Ishikawa (cell line): ENCODE data around the gene SCAF8.

Experiments
- CEBPB ChIP-seq: IDR thresholded peaks from 2 replicates; pipeline ENCODE4 v1.6.1; 2012
- CREB1 ChIP-seq: IDR thresholded peaks from 2 replicates; pipeline ENCODE4 v1.6.1; 2012; ENCODE audit warnings: low read depth
- EGR1 ChIP-seq: IDR thresholded peaks from 2 replicates; pipeline ENCODE4 v1.6.1; 2012
- EP300 ChIP-seq: IDR thresholded peaks from 2 replicates; pipeline ENCODE4 v1.6.1; 2012; ENCODE audit warnings: borderline replicate concordance
- FOXM1 ChIP-seq: IDR thresholded peaks from 2 replicates; pipeline ENCODE4 v1.6.1; 2012; ENCODE audit warnings: low read depth, borderline replicate concordance
- NFIC ChIP-seq: IDR thresholded peaks from 2 replicates; pipeline ENCODE4 v1.6.1; 2012
- RAD21 ChIP-seq: IDR thresholded peaks from 2 replicates; pipeline ENCODE4 v1.6.1; 2012; ENCODE audit warnings: low read depth
- TAF1 ChIP-seq: IDR thresholded peaks from 2 replicates; pipeline ENCODE4 v1.6.1; 2012; ENCODE audit warnings: low read depth, mild to moderate bottlenecking
- TCF12 ChIP-seq: IDR thresholded peaks from 2 replicates; pipeline ENCODE4 v1.6.1; 2012; ENCODE audit warnings: low read depth
- TEAD4 ChIP-seq: IDR thresholded peaks from 2 replicates; pipeline ENCODE4 v1.6.1; 2012
- YY1 ChIP-seq: IDR thresholded peaks from 2 replicates; pipeline ENCODE4 v1.6.1; 2012; ENCODE audit warnings: low read depth
- ZBTB7A ChIP-seq: IDR thresholded peaks from 2 replicates; pipeline ENCODE4 v1.6.1; 2012; ENCODE audit warnings: low read depth
- TF ChIP-seq, protein P1 (sequence below): IDR thresholded peaks from 2 replicates; pipeline ENCODE4 v1.6.1; 2012
- TF ChIP-seq, protein P2 (sequence below): IDR thresholded peaks from 2 replicates; pipeline ENCODE4 v1.6.1; 2012; ENCODE audit warnings: low read depth, mild to moderate bottlenecking
- TF ChIP-seq, protein P3 (sequence below): IDR thresholded peaks from 2 replicates; pipeline ENCODE4 v1.6.1; 2012

Gene SCAF8

DNA sequence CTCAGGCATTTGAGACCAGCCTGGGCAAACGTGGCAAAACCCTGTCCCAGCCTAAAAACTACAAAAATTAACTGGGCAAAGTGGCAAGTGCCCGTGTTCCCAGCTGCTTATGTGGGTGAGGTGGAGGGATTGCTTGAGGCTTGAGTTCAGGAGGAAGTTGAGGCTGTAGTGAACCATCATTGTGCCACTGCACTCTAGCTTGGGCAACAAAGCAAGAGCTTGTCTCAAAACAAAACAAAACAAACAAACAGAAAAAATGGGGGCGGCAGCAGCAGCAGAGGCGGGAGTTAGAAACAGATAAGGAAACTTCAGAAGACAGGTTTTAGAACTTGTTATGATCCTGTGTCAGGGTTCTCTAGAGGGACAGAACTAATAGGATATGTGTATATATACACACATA, 49.0 kb downstream of the SCAF8 start:
- no peak for TF ChIP-seq NFIC
- TF ChIP-seq TAF1: no peak
- TF ChIP-seq, protein P1, sequence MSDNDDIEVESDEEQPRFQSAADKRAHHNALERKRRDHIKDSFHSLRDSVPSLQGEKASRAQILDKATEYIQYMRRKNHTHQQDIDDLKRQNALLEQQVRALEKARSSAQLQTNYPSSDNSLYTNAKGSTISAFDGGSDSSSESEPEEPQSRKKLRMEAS: no peak
- TF ChIP-seq YY1: no peak
- TF ChIP-seq, protein P2, sequence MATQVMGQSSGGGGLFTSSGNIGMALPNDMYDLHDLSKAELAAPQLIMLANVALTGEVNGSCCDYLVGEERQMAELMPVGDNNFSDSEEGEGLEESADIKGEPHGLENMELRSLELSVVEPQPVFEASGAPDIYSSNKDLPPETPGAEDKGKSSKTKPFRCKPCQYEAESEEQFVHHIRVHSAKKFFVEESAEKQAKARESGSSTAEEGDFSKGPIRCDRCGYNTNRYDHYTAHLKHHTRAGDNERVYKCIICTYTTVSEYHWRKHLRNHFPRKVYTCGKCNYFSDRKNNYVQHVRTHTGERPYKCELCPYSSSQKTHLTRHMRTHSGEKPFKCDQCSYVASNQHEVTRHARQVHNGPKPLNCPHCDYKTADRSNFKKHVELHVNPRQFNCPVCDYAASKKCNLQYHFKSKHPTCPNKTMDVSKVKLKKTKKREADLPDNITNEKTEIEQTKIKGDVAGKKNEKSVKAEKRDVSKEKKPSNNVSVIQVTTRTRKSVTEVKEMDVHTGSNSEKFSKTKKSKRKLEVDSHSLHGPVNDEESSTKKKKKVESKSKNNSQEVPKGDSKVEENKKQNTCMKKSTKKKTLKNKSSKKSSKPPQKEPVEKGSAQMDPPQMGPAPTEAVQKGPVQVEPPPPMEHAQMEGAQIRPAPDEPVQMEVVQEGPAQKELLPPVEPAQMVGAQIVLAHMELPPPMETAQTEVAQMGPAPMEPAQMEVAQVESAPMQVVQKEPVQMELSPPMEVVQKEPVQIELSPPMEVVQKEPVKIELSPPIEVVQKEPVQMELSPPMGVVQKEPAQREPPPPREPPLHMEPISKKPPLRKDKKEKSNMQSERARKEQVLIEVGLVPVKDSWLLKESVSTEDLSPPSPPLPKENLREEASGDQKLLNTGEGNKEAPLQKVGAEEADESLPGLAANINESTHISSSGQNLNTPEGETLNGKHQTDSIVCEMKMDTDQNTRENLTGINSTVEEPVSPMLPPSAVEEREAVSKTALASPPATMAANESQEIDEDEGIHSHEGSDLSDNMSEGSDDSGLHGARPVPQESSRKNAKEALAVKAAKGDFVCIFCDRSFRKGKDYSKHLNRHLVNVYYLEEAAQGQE: no peak
- no peak for TF ChIP-seq RAD21
- TF ChIP-seq EP300: no peak
- TF ChIP-seq CEBPB: no peak
- TF ChIP-seq FOXM1: no peak
- TF ChIP-seq, protein P3, sequence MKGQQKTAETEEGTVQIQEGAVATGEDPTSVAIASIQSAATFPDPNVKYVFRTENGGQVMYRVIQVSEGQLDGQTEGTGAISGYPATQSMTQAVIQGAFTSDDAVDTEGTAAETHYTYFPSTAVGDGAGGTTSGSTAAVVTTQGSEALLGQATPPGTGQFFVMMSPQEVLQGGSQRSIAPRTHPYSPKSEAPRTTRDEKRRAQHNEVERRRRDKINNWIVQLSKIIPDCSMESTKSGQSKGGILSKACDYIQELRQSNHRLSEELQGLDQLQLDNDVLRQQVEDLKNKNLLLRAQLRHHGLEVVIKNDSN: no peak
- no peak for TF ChIP-seq ZBTB7A

DNA sequence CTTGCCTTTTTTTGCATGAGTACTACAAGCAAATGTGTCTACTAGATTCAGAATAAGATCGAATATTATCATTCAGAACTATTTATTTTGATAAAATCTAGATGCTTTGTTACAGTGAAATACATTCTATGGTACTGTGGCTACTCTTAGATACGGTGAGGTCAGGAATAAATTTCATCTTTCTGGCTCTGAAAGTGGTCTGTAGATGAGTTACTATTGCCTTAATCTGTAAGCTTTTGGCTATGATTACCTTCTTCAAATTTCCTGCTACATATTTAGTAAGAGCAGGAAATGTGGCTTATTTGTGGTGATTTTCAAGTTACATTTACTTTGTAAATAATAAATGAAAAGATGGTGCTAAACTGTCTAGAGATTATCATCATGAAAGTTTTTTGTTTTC, 50.0 kb downstream of the SCAF8 start:
- TF ChIP-seq ZBTB7A (no peak), FOXM1 (no peak), EP300 (no peak), TAF1 (no peak), NFIC (no peak), RAD21 (no peak), CEBPB (no peak), EGR1 (no peak), CREB1 (no peak), YY1 (no peak), TCF12 (no peak), TEAD4 (no peak)
- TF ChIP-seq, protein P2: no peak
- TF ChIP-seq, protein P1: no peak
- TF ChIP-seq, protein P3: no peak

DNA sequence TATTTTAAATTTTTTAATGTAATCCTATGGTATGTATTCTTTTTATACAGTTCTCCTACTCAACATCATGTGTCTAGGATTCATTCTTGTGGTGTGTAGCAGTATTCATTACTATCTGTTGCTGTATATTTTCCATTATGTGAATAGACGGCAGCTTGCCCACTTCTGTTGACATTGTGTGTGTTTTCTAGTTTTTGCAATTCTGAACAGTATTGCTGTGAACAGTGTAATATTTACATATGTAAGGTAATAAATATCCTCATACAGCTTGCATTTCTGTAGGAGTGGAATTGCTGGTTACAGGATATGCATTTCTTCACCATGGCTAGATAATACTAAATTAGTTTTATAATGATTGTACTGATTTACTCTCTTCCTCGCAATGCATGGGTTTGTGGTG, 51.9 kb downstream of the SCAF8 start:
- TF ChIP-seq TCF12 (no peak), TAF1 (no peak), ZBTB7A (no peak), CREB1 (no peak), CEBPB (no peak), EP300 (no peak), YY1 (no peak)
- TF ChIP-seq, protein P2: no peak
- TF ChIP-seq, protein P1: no peak

DNA sequence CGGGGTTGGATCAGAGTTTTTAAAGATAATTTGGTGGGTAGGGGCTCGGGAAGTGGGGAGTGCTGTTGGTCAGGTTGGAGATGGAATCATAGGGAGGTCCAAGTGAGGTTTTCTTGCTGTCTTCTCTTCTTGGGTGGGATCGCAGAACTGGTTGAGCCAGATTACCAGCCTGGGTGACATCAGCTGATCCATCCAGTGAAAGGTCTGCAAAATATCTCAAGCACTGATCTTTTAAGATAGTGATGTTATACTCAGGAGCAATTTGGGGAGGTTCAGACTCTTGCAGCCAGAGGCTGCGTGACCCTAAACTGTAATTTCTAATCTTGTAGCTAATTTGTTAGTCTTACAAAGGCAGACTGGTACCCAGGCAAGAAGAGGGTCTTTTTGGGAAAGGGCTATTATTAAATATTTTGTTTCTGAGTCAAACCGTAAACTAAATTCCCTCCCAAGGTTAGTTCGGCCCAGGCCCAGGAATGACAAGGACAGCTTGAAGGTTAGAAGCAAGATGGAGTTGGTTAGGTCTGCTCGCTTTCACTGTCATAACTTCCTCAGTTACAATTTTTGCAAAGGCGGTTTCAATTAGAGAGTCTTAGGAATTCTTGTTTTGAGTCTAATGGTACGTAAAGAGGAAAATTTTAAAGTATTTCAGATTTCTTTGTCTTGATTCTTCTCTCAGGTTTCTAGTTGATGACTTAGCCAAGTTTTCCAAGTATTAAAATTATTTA, 53.1 kb downstream of the SCAF8 start:
- no peak for TF ChIP-seq TAF1
- no peak for TF ChIP-seq RAD21
- TF ChIP-seq, protein P3: no peak
